Epithelial cell of esophagus (primary cell): ENCODE measurements around the gene OAS3.
"Not testable (repeated sequence)": the region's sequence is repeated elsewhere in the genome, so short reads cannot be mapped to it uniquely, and the experiment has no call there.

Experiments used
- DNase-seq: peaks from one replicate; pipeline ENCODE4 v3.0.0; 2010; ENCODE audit warnings: low read depth
- H3K4me3 ChIP-seq: 2 replicates; pipeline ENCODE4 v1.5.1; 2011; ENCODE audit warnings: mild to moderate bottlenecking, low read length, control low read depth
- CTCF ChIP-seq: IDR thresholded peaks from 2 replicates; pipeline ENCODE4 v1.5.1; 2011; ENCODE audit warnings: low read depth, mild to moderate bottlenecking, low read length, control low read depth, inconsistent platforms; ENCODE audit not compliant: insufficient read depth; ENCODE audit errors: missing control alignments

Gene OAS3

GRCh38 chr12:112908548-112908947 lies 29.7 kb upstream of the OAS3 start:
- DNase-seq: no peak
- H3K4me3 ChIP-seq: no peak overlapping the region
- no peak for TF ChIP-seq CTCF

- no peak for DNase-seq
- H3K4me3 ChIP-seq: no peak overlapping the region
- TF ChIP-seq CTCF: no peak
These were observed 28.6 kb upstream of the OAS3 start for GRCh38 chr12:112909693-112910092.

- no peak overlapping the region for H3K4me3 ChIP-seq
- no peak for DNase-seq
- no peak for TF ChIP-seq CTCF
These were observed 25.1 kb upstream of the OAS3 start for GRCh38 chr12:112913038-112913688.

- H3K4me3 ChIP-seq, DNase-seq: not testable (repeated sequence)
These were observed 24.4 kb upstream of the OAS3 start for GRCh38 chr12:112913888-112914287.

- peak; percentile 95 for DNase-seq
- TF ChIP-seq CTCF: no peak
- no peak overlapping the region for H3K4me3 ChIP-seq
These were observed 22.0 kb upstream of the OAS3 start for GRCh38 chr12:112916270-112916669.

- no peak for DNase-seq
- no peak overlapping the region for H3K4me3 ChIP-seq
- TF ChIP-seq CTCF: no peak
These were observed 19.2 kb upstream of the OAS3 start for GRCh38 chr12:112919121-112919520.

- H3K4me3 ChIP-seq: no peak overlapping the region
- TF ChIP-seq CTCF: no peak
- no peak for DNase-seq
These were observed 13.3 kb upstream of the OAS3 start for GRCh38 chr12:112924986-112925385.

GRCh38 chr12:112926416-112927033 lies 11.7 kb upstream of the OAS3 start:
- H3K4me3 ChIP-seq: not testable (repeated sequence)
- DNase-seq: peak; percentile 47
